ENCODE data around the gene LRP2.

Gene LRP2

GRCh38 chr2:169116993-169117392 is 245.3 kb downstream of the LRP2 start:
- DNase-seq = no peak

- no peak for DNase-seq
These were observed 246.0 kb downstream of the LRP2 start for GRCh38 chr2:169116327-169116726.

DNA sequence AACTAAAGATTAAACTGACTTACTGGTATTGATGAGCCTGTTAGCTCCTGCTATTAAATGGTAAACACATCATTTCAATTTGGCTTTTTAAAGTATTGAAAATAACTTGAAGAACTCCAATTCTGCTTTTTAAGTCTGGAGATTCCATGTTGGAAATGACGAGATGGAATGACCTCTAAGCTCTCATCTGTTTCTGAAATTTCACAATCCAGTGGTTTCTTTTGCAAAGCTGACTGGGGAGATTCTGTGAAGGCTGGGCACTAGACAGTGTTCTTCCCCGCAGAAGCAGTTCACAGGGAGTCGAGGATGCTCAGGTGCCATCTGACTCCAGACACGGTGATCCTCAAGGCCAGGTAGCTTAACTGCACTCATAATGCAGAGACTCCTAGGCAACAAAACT is 248.3 kb downstream of the LRP2 start:
- no peak for DNase-seq

GRCh38 chr2:169112841-169113240 is 249.5 kb downstream of the LRP2 start:
- no peak for DNase-seq

GRCh38 chr2:169110916-169111315 is 251.4 kb downstream of the LRP2 start:
- DNase-seq = no peak

GRCh38 chr2:169110419-169110818 is 251.9 kb downstream of the LRP2 start:
- DNase-seq = no peak

- peak; percentile 39 to 65 for DNase-seq
These were observed 252.6 kb downstream of the LRP2 start for GRCh38 chr2:169109502-169110409.

DNA sequence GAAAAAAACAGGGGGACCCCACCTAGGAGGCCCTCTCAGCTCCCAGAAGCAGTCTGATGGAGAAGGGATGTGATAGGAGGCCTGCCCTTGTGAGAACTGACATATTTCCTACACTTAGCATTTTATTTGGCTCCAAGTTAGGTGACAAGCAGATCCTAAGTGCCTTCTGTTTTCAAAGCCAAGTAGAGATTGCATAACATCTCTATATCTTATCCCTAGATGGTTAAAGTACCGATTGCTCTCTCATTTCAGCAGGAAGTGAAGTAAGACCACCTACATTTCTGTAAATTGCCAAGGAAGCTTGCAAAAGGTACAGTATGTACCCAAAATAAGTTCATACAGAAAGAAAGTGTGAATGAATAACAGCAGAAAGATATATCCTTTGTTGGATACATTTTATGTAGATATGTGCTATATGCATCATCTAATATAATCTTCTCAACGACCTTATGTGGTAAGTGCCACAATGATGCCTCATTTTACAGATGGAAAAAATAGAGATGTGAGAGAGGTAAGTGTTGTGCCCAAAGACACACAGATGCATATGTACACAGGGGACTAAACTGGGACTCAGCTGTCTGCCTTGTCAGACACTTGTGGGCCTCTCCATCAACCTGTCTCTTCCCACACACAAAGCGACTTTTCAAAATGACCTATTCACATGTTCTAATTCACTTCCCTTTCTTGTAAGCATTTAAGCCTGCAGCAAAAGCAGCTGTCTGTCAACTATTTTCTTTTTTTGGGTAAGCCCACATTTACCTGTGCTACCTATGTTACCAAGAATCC is 254.0 kb downstream of the LRP2 start:
- DNase-seq = no peak

DNA sequence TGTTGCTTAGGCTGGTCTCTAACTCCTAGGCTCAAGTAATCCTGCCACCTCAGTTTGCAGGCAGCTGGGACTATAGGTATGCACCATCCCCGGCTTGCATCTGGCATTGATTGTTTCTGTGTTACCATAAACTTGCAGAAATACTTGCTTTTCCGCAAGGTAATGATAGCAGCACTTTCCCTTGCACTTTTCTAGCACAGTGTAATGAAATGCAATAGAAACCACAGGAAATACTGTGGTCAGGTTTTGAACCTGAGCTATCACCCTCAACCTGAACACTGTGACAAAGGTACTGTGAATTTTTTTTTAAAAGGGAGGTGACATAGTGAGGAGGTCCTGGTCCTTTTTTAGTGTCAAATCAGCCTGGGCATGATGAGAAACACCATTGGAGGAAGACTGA is 254.7 kb downstream of the LRP2 start:
- DNase-seq = no peak

DNA sequence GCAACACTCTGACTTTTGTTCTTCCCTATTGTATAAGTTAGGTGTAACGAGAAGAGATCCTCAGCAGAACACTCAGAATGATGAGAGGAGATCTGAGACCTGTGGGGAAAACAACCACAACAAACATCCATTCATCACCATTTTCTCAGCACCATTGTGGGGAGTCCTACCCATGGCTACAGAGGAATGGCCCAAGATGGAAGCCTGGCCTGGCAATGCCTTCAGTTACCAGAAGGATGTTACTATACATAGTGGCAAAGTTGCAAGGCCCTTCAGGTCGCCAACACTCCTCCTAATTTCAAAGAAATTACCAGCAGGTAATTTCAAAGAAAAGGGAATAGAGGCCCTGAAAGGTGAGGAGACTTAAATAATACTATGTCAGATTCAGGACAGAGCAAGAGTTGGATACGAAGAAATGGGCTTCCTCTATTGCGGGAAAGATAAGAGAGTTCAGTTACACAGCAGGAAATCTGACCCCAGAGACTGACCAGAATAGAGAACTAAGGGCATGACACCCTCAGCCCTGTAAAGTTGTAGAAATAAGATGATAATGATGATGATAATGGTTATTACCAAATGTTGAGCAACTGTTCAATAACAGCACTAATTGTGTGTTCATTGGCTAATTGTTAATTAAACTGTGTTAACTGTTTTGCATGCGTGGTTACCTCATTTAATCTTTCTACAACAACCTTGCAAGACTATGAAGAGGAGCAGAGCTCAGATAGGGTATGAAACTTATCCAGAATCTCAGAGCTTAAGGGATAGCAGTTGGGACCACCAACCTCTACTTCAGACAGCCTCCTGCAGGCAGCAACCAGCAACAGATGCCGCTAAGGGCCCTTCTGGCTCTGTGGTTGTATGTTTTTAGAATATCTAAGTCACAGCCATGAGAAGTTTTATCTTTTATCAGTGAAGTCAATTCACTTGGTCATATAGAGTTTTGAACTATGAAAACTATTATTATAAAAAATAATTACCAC is 255.5 kb downstream of the LRP2 start:
- no peak for DNase-seq

DNA sequence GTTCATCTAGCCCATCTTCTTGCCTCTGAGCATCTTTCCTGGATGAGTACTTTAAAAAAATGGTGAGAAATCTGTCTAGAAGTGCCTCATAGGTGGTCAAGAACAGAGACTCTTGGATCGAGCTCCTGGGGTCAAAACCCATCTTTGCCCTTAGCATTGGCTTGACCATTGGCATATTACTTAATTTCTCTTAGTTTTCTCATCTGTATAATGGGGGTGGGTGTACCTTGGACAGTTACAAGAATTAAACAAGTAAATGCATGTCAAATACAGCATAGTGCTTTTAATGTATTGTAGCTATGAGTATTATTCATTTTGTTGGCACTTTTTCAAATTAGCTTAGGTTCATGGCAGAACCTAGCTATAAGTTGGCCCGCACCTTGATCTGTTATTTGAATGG is 256.2 kb downstream of the LRP2 start:
- no peak for DNase-seq

GRCh38 chr2:169105476-169105875 is 256.9 kb downstream of the LRP2 start:
- DNase-seq = no peak

DNA sequence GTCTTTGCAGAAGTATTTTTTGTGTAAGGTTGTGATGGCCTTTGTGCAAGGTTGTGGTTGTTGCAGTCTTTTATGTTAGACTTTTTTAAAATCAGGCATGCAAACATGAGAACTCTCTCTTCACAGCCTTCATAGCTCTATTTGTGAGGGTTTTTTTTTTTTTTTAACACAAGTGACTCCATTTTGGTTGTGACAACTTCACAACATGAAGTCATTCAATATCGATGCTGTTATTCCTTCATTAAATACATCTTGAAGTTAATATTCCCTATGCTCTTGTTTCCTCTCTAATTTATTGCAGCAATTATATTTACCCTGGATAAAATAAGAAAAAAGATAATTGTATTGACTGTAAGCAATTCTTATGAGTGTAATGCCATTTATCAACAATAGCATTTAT is 257.5 kb downstream of the LRP2 start:
- DNase-seq = no peak

DNA sequence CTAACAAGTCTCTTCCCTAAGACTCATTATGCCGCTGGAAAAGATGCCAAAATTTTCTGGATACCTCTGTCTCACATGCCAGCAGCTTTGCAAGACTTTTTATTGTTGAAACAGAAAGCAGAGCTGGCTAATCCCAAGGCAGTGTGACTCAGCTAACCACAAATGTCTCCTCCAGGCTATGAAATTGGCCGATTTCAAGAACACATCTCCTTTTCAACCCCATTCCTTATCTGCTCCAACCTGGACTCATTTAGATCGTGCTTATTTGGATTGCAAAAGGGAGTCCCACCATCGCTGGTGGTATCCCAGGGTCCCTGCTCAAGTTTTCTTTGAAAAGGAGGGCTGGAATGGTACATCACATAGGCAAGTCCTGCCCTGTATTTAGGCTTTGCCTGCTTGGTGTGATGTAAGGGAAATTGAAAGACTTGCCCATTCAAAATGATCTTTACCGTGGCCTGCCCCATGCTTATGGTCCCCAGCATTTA is 266.7 kb downstream of the LRP2 start:
- DNase-seq = no peak

- DNase-seq = no peak
These were observed 267.7 kb downstream of the LRP2 start for GRCh38 chr2:169094676-169095075.

DNA sequence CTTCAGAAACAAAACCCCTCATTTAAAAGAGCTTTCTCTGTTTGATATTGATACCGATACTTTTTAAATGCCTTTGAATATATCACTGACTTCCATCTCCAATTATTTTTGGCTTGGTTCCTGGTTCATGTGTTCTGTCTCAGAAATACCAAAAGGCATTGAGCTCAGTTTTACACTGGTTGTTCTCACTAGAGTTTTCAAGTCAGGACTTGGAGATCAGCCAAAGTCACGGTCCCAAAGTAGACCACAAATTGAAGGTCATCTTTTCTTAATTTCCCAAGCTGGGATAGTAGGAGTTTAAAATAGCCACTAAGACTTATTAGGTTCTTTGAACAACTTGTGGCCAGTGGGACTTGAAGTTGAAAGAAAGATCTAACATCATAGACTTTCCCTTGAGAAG is 268.8 kb downstream of the LRP2 start:
- DNase-seq = no peak

DNA sequence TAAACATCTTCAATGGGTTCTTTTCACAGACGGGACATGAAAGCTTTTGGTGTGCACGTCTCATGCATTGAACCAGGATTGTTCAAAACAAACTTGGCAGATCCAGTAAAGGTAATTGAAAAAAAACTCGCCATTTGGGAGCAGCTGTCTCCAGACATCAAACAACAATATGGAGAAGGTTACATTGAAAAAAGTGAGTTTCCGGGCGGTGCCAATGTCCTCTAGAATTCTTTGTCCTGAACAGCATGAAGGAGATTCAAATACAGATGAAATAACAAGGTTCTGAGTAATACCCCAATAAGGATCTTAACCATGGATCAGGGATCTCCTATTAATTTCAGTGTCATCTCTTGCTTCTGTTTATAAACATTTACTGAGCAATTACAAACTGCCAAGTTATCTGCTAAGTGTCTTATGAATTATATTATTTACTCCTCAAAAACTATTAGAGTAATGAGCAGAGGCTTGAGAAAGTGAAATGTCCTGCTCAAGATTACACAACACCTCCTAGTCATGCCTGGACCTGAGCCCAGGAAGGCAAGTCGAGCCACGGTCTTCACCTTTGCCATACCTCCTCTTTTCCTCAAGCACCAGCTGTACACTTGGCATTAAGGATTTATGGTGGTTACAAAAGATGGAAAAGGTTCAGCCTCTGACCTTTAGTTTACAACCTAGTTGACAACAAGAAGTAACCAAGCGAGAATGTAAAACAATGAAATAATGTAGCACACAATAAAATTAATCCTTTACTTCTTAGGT is 270.4 kb downstream of the LRP2 start:
- no peak for DNase-seq

- DNase-seq = no peak
These were observed 271.1 kb downstream of the LRP2 start for GRCh38 chr2:169091256-169091655.

DNA sequence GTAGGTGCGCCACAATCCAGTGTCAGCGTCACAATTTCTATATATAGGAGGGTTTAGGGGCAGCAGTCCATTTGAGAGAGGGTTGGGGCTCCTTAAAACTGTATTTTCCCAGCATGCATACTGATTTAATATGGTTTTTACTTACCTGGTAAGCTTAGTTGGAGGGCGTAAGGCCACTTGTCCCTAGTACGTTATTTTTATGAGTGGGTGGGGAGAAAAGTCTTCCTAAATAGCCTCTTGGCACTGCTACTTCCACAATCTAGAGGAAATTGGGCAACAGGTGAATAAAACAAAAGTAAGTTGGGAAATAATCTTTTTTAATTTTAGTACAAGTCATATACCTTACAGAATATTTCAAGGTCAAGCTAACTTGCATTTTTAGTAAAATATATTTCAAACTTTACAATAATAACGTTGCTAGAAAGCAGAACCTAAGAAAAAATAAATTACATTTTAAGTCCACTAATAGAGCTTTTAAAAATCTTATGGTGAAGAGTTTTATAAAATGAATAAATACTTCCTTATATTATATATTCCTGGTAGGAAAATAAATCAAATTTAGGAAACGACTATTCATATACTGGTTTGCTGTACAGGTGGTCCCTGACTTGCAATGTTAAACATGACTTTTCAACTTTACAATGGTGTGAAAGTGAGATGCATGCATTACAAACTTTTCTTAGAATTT is 272.1 kb downstream of the LRP2 start:
- no peak for DNase-seq

DNA sequence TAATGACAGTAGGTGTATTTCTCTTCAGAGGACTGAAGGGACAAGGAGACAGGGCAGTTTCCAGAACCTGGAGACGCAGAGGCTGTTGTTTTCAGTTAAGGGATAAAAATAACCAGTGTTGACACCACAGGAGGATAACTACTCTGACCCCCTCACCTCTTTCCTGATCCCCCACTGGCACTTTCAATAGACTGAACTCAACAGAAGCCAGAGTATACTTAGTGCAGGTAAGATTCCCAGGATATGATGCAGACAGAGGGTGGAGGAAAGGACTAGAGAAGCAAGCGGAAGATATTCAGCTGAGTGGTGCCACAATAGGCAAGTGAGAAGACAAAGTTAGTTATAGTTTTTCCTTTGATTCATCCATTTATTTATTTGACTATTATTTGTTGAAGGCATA is 273.2 kb downstream of the LRP2 start:
- DNase-seq = no peak

DNA sequence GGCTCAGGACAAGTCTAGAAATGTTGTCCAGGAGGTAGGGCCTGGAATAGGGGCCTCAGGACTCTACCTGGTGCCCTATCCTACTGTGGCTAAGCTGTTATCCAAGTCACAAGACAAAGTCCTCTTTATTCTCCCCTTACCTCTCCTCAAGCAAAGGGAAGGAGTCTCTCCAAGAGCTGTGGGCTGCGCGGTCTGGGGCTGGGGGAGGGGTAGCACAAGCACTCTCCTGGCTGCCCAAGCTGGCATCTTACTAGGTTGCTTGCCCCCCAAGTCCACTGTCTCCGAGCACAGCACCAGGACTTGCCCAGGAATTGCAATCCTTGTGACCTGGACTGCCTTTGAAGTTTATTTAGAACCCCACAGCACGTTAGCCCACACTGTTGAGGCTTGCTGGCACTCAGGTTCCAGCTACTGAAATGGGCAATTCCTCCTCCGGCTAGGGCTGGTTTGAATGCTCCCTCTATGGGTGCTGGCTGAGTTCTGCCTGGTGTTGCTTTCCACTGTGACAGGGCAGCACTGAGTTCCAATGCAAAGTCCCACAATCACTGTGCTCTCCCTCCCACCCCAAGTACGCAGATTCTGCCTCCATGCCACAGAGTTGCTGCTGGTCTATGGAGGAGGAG is 274.5 kb downstream of the LRP2 start:
- no peak for DNase-seq
